Endothelial cell of umbilical vein (primary cell): ENCODE data around the gene SLC26A8. TPM values are rescaled to one million over a fixed set of nuclear protein-coding genes. Genes with fewer than 3 reads are reported as not detected.

Source experiments
- BruUV-seq: library from RNA; stranded (reverse); fragments of 400-500 nt; replicated peaks from 2 replicates; lab custom pipeline; 2021; lab: Mats Ljungman, UMichigan
- CTCF ChIA-PET: fragments of 300-600, 350-600 bp; sonication (Branson Sonifier 250); formaldehyde crosslinking; loops from one replicate; lab custom pipeline; 2021; ENCODE audit warnings: antibody characterized with exemption, inconsistent platforms; lab: Charles Lee
- POLR2A ChIA-PET: fragments of 300-600, 350-600 bp; sonication (Branson Sonifier 250); formaldehyde crosslinking; loops from one replicate; lab custom pipeline; 2021; ENCODE audit warnings: antibody characterized with exemption, inconsistent platforms; lab: Charles Lee
- DNase-seq: peaks from one replicate; pipeline ENCODE4 v3.0.0-alpha.2; 2011; ENCODE audit warnings: low read depth, low spot score
- FAIRE-seq: peaks from 2 replicates; lab custom pipeline; 2011; peaks lifted over from hg19 to GRCh38; lab: Jason Lieb, UNC
- H2AFZ ChIP-seq: 2 replicates; pipeline ENCODE4 v1.6.0; 2012; ENCODE audit warnings: low read depth, low read length, control low read depth, inconsistent platforms
- H3K27ac ChIP-seq: 2 replicates; pipeline ENCODE4 v1.5.1; 2011; ENCODE audit warnings: low read depth, mild to moderate bottlenecking, control low read depth, low read length, moderate library complexity; ENCODE audit not compliant: insufficient read depth
- H3K27me3 ChIP-seq, 2 experiments: 2 replicates each; pipeline versions ENCODE4 v1.6.0 to v1.6.1; 2011; ENCODE audit warnings: low read length in 2 of 2, mixed read lengths in 1 of 2; ENCODE audit not compliant: control insufficient read depth in 2 of 2, insufficient read depth in 2 of 2
- H3K36me3 ChIP-seq, 2 experiments: 2 replicates in 1 of 2; 3 replicates in 1 of 2; pipeline ENCODE4 v1.5.1; 2011; ENCODE audit warnings: low read length in 2 of 2, mild to moderate bottlenecking in 1 of 2, moderate library complexity in 1 of 2; ENCODE audit not compliant: control insufficient read depth in 2 of 2, insufficient read depth in 2 of 2; ENCODE audit errors: extremely low read depth in 1 of 2
- H3K4me1 ChIP-seq: 3 replicates; pipeline ENCODE4 v1.5.1; 2011; ENCODE audit warnings: mild to moderate bottlenecking, low read length; ENCODE audit not compliant: control insufficient read depth, insufficient read depth; ENCODE audit errors: extremely low read depth
- H3K4me2 ChIP-seq: 2 replicates; pipeline ENCODE4 v1.6.1; 2011; ENCODE audit warnings: low read length, control low read depth, mixed read lengths; ENCODE audit not compliant: insufficient read depth
- H3K4me3 ChIP-seq, 3 experiments: fragments of 200-600 bp in 1 of 3; sonication (generic), shearing (Covaris generic) in 1 of 3; replicated peaks in 1 of 3; 2 replicates each; pipeline ENCODE4 v1.5.1; 2011 to 2016; ENCODE audit warnings: control low read depth in 3 of 3, low read length in 3 of 3, mild to moderate bottlenecking in 2 of 3, inconsistent platforms in 1 of 3, low read depth in 1 of 3, moderate library complexity in 1 of 3; ENCODE audit not compliant: insufficient read depth in 1 of 3
- H3K79me2 ChIP-seq: 2 replicates; pipeline ENCODE4 v1.6.0; 2012; ENCODE audit warnings: low read length, inconsistent platforms; ENCODE audit not compliant: control insufficient read depth, insufficient read depth
- H3K9ac ChIP-seq: replicated peaks from 2 replicates; pipeline ENCODE3; 2011; ENCODE audit warnings: low read length, control low read depth; ENCODE audit not compliant: insufficient read depth; ENCODE audit errors: extremely low read depth
- H3K9me1 ChIP-seq: replicated peaks from 3 replicates; pipeline ENCODE4 v1.6.0; 2011; ENCODE audit warnings: mild to moderate bottlenecking, low read length; ENCODE audit not compliant: control insufficient read depth, insufficient read depth; ENCODE audit errors: extremely low read depth
- H3K9me3 ChIP-seq: replicated peaks from 2 replicates; pipeline ENCODE4 v1.5.1; 2012; ENCODE audit warnings: low read length, inconsistent platforms; ENCODE audit not compliant: control insufficient read depth, insufficient read depth
- H4K20me1 ChIP-seq: replicated peaks from 2 replicates; pipeline ENCODE3; 2011; ENCODE audit warnings: mild to moderate bottlenecking, low read length; ENCODE audit not compliant: control insufficient read depth, insufficient read depth; ENCODE audit errors: extremely low read depth
- CTCF ChIP-seq, 2 donors: IDR thresholded peaks; 1 replicate in 1 of 2; 2 replicates in 1 of 2; pipeline ENCODE4 v1.5.1; 2011; ENCODE audit warnings: low read length in 2 of 2, mild to moderate bottlenecking in 2 of 2, moderate library complexity in 2 of 2, control low read depth in 1 of 2, inconsistent platforms in 1 of 2, low read depth in 1 of 2; ENCODE audit not compliant: insufficient read depth in 1 of 2; ENCODE audit errors: extremely low read depth in 1 of 2
- EZH2 ChIP-seq: IDR thresholded peaks from 2 replicates; pipeline ENCODE4 v1.6.1; 2012; ENCODE audit warnings: borderline replicate concordance, low read depth, mild to moderate bottlenecking, moderate library complexity, low read length, inconsistent platforms; ENCODE audit not compliant: severe bottlenecking
- FOS ChIP-seq: IDR thresholded peaks from 2 replicates; pipeline ENCODE4 v1.6.1; 2011; ENCODE audit warnings: mild to moderate bottlenecking, low read length, moderate library complexity, borderline replicate concordance; ENCODE audit not compliant: insufficient read depth
- GATA2 ChIP-seq: IDR thresholded peaks from 2 replicates; pipeline ENCODE4 v1.7.0; 2011; ENCODE audit warnings: low read depth, mild to moderate bottlenecking, moderate library complexity, mixed read lengths, low read length; ENCODE audit not compliant: insufficient read length, insufficient read depth
- JUN ChIP-seq: IDR thresholded peaks from 2 replicates; pipeline ENCODE4 v1.6.1; 2011; ENCODE audit warnings: borderline replicate concordance, low read depth; ENCODE audit not compliant: insufficient read length, insufficient read depth
- MAX ChIP-seq: IDR thresholded peaks from 2 replicates; pipeline ENCODE4 v1.6.1; 2011; ENCODE audit not compliant: insufficient read depth, insufficient read length
- MYC ChIP-seq: IDR thresholded peaks from one replicate; pipeline ENCODE4 v1.6.1; 2011; ENCODE audit warnings: mild to moderate bottlenecking, low read depth, low read length
- POLR2A ChIP-seq: IDR thresholded peaks from 2 replicates; pipeline ENCODE4 v1.6.1; 2012; ENCODE audit warnings: low read depth, mild to moderate bottlenecking, control low read depth, low read length
- POLR2AphosphoS5 ChIP-seq: IDR thresholded peaks from 2 replicates; pipeline ENCODE4 v1.6.1; 2012; ENCODE audit warnings: low read depth, mild to moderate bottlenecking, control low read depth, low read length, moderate library complexity; ENCODE audit not compliant: insufficient read depth
- dilution Hi-C: fragments of 300-500 bp; cut with MboI; formaldehyde crosslinking; loops from one replicate; pipeline ENCODE4 v1.15.0; 2019; ENCODE audit warnings: low sequenced_read_pairs; ENCODE audit not compliant: extremely low pct_ligation_motif_present
- intact Hi-C: fragments of 100-400 bp; cut with micrococcal nuclease; formaldehyde crosslinking; loops from one replicate; pipeline ENCODE4 v1.10.0; 2022
- polyA plus RNA-seq, 4 experiments: library from polyadenylated mRNA; depleted of rRNA in 3 of 4; stranded (reverse) in 3 of 4; unstranded in 1 of 4; fragments of >200 nt; gene quantifications; 2 replicates each; pipeline versions ENCODE4 v1.2.1 to v1.2.3, GENCODE V29; 2011 to 2012; ENCODE audit warnings: missing spikeins in 1 of 4
- total RNA-seq: library from RNA; stranded (reverse); gene quantifications from 2 replicates; pipeline ENCODE4 v1.2.3, GENCODE V29; 2021

The SLC26A8 gene
- total and polyA plus RNA-seq, 2 donors (not counting 3 experiments of a cell fraction or from before 2014, with no cell fraction given), result 0.01 TPM; not detected in 1

- dilution Hi-C loops (no loop called here), intact Hi-C loops (no loop called here)
- Histone ChIP-seq H3K4me2 (no peak overlapping the region), H3K27ac (no peak overlapping the region), H4K20me1 (no peaks in the 10 kb centered on the region), H3K36me3 (peaks cover 0 to 2% of the 10 kb centered on the region in 2 experiments), H3K9me3 (no peaks in the 10 kb centered on the region), H2AFZ (no peak overlapping the region), H3K9me1 (no peaks in the 10 kb centered on the region), H3K9ac (no peak overlapping the region), H3K27me3 (no peaks in the 10 kb centered on the region), H3K4me3 (no peak overlapping the region), H3K79me2 (peaks cover 86% of the 10 kb centered on the region), H3K4me1 (peaks cover 1% of the 10 kb centered on the region)
- ChIA-PET POLR2A (no interaction called here), CTCF (no interaction called here)
- FAIRE-seq (no peak), DNase-seq (no peak)
- TF ChIP-seq POLR2A (no peak), MYC (no peak), POLR2AphosphoS5 (no peak), JUN (no peak), EZH2 (no peak)
- BruUV-seq, result no TSS peak
Observed at GRCh38 chr6:35900448-35900847, 124.0 kb downstream of the SLC26A8 start.

GRCh38 chr6:35898003-35898402 is 126.4 kb downstream of the SLC26A8 start:
- Histone ChIP-seq H3K9me3 (no peaks in the 10 kb centered on the region), H3K4me2 (no peak overlapping the region), H3K4me3 (no peak overlapping the region), H4K20me1 (no peaks in the 10 kb centered on the region), H3K9ac (no peak overlapping the region), H3K9me1 (no peaks in the 10 kb centered on the region), H3K79me2 (peaks cover 88% of the 10 kb centered on the region), H3K27me3 (no peaks in the 10 kb centered on the region), H3K4me1 (no peaks in the 10 kb centered on the region), H3K36me3 (no peaks in the 10 kb centered on the region), H3K27ac (no peak overlapping the region), H2AFZ (no peak overlapping the region)
- TF ChIP-seq CTCF (IDR thresholded peaks at IDR 0.05; ENCODE audit: extremely low read depth in 1 of 2, insufficient read depth in 1 of 2, low read depth in 1 of 2, low read length in 2 of 2), result no peak
- no peak for TF ChIP-seq FOS
- TF ChIP-seq GATA2, result no peak
- no peak for TF ChIP-seq MAX
- BruUV-seq, result no TSS peak
- dilution Hi-C loops (no loop called here), intact Hi-C loops (no loop called here)
- DNase-seq (no peak), FAIRE-seq (no peak)
- ChIA-PET POLR2A (no interaction called here), CTCF (no interaction called here)
